H9 (cell line): ENCODE results near the gene COX6B2. TPM values are rescaled to one million over a fixed set of nuclear protein-coding genes. Genes with fewer than 3 reads are reported as not detected.
A peak's percentile ranks its signal among the peaks of the same experiment; 100 is the strongest.

Experiments used
- DNase-seq: peaks from one replicate; pipeline ENCODE4 v3.0.0-alpha.2; 2017
- H2AFZ ChIP-seq: one replicate; pipeline ENCODE4 v1.6.1; 2013; ENCODE audit warnings: mild to moderate bottlenecking, low read length, control low read depth, moderate library complexity
- H2AK5ac ChIP-seq: 2 replicates; pipeline ENCODE4 v1.6.1; 2013; ENCODE audit warnings: low read length, control low read depth, mixed read lengths; ENCODE audit not compliant: insufficient read length
- H2BK120ac ChIP-seq: one replicate; pipeline ENCODE4 v1.6.1; 2013; ENCODE audit warnings: low read depth, mild to moderate bottlenecking, low read length, control low read depth, inconsistent platforms; ENCODE audit not compliant: poor library complexity, severe bottlenecking
- H2BK12ac ChIP-seq: 2 replicates; pipeline ENCODE4 v1.6.1; 2013; ENCODE audit warnings: low read length, control low read depth, mixed read lengths, low read depth; ENCODE audit not compliant: insufficient read length
- H2BK15ac ChIP-seq: 2 replicates; pipeline ENCODE4 v1.6.1; 2013; ENCODE audit warnings: low read depth, low read length, control low read depth
- H2BK20ac ChIP-seq: one replicate; pipeline ENCODE4 v1.6.1; 2013; ENCODE audit warnings: low read depth, mild to moderate bottlenecking, low read length, control low read depth, inconsistent platforms; ENCODE audit not compliant: poor library complexity, severe bottlenecking
- H2BK5ac ChIP-seq: 2 replicates; pipeline ENCODE4 v1.6.1; 2013; ENCODE audit warnings: low read length, control low read depth, mixed read lengths; ENCODE audit not compliant: insufficient read length
- H3K14ac ChIP-seq: 2 replicates; pipeline ENCODE4 v1.6.1; 2013; ENCODE audit warnings: low read length, control low read depth; ENCODE audit not compliant: insufficient read depth
- H3K18ac ChIP-seq: 2 replicates; pipeline ENCODE4 v1.6.1; 2013; ENCODE audit warnings: low read depth, mild to moderate bottlenecking, mixed read lengths, low read length, control low read depth; ENCODE audit not compliant: insufficient read length
- H3K23ac ChIP-seq: 2 replicates; pipeline ENCODE4 v1.6.1; 2013; ENCODE audit warnings: low read length, control low read depth, mixed read lengths, low read depth; ENCODE audit not compliant: insufficient read length
- H3K23me2 ChIP-seq: 2 replicates; pipeline ENCODE4 v1.6.1; 2013; ENCODE audit warnings: low read depth, mild to moderate bottlenecking, mixed read lengths, low read length, control low read depth; ENCODE audit not compliant: insufficient read length, poor library complexity, severe bottlenecking
- H3K27ac ChIP-seq: 2 replicates; pipeline ENCODE4 v1.5.1; 2013; ENCODE audit warnings: low read length, control low read depth, mixed read lengths, low read depth; ENCODE audit not compliant: insufficient read length
- H3K27me3 ChIP-seq: 2 replicates; pipeline ENCODE4 v1.6.1; 2013; ENCODE audit warnings: low read length, control low read depth, inconsistent platforms; ENCODE audit not compliant: insufficient read depth
- H3K4ac ChIP-seq: 2 replicates; pipeline ENCODE4 v1.6.1; 2013; ENCODE audit warnings: low read depth, mild to moderate bottlenecking, control low read depth, inconsistent platforms, low read length, moderate library complexity
- H3K4me1 ChIP-seq: 2 replicates; pipeline ENCODE4 v1.6.1; 2013; ENCODE audit warnings: low read length, control low read depth, inconsistent platforms; ENCODE audit not compliant: insufficient read depth
- H3K4me2 ChIP-seq: 2 replicates; pipeline ENCODE4 v1.6.1; 2013; ENCODE audit warnings: low read length, control low read depth, mixed read lengths; ENCODE audit not compliant: insufficient read length, insufficient read depth
- H3K56ac ChIP-seq: 2 replicates; pipeline ENCODE4 v1.6.1; 2013; ENCODE audit warnings: low read depth, mild to moderate bottlenecking, mixed read lengths, low read length, control low read depth; ENCODE audit not compliant: insufficient read length
- H3K79me1 ChIP-seq: 2 replicates; pipeline ENCODE4 v1.6.1; 2013; ENCODE audit warnings: low read depth, mild to moderate bottlenecking, moderate library complexity, low read length, control low read depth, inconsistent platforms; ENCODE audit not compliant: insufficient read depth, poor library complexity, severe bottlenecking
- H3K79me2 ChIP-seq: 2 replicates; pipeline ENCODE4 v1.6.1; 2013; ENCODE audit warnings: low read length, control low read depth, inconsistent platforms; ENCODE audit not compliant: insufficient read depth
- H3K9ac ChIP-seq: 2 replicates; pipeline ENCODE4 v1.6.1; 2013; ENCODE audit warnings: low read length, control low read depth, mixed read lengths; ENCODE audit not compliant: insufficient read length; ENCODE audit errors: extremely low read depth
- H3K9me3 ChIP-seq: one replicate; pipeline ENCODE4 v1.6.1; 2013; ENCODE audit warnings: low read depth, low read length, inconsistent platforms; ENCODE audit not compliant: control insufficient read depth
- H3T11ph ChIP-seq: one replicate; pipeline ENCODE4 v1.6.1; 2013; ENCODE audit warnings: mild to moderate bottlenecking, low read length, control low read depth, inconsistent platforms
- H4K20me1 ChIP-seq: one replicate; pipeline ENCODE4 v1.6.1; 2013; ENCODE audit not compliant: control insufficient read depth, insufficient read length, insufficient read depth
- H4K5ac ChIP-seq: 2 replicates; pipeline ENCODE4 v1.6.1; 2013; ENCODE audit warnings: low read depth, mild to moderate bottlenecking, mixed read lengths, low read length, control low read depth; ENCODE audit not compliant: insufficient read length
- H4K8ac ChIP-seq: replicated peaks from 2 replicates; pipeline ENCODE4 v1.6.1; 2013; ENCODE audit warnings: low read length, control low read depth, mixed read lengths, low read depth; ENCODE audit not compliant: insufficient read length
- H4K91ac ChIP-seq: 2 replicates; pipeline ENCODE4 v1.6.1; 2013; ENCODE audit warnings: low read depth, mild to moderate bottlenecking, moderate library complexity, mixed read lengths, low read length, control low read depth; ENCODE audit not compliant: insufficient read length
- H3K27ac Mint-ChIP-seq, 3 experiments: 2 replicates in 2 of 3; 3 replicates in 1 of 3; pipeline ENCODE4 v1.8.0; 2020 to 2021; ENCODE audit warnings: mixed read lengths in 3 of 3, mild to moderate bottlenecking in 1 of 3, moderate library complexity in 1 of 3
- H3K27me3 Mint-ChIP-seq: 2 replicates; pipeline ENCODE4 v1.8.0; 2021; ENCODE audit warnings: low read depth, mild to moderate bottlenecking, moderate library complexity, mixed read lengths
- H3K36me3 Mint-ChIP-seq, 3 experiments: 2 replicates in 2 of 3; 3 replicates in 1 of 3; pipeline ENCODE4 v1.8.0; 2020 to 2021; ENCODE audit warnings: low read depth in 3 of 3, mixed read lengths in 3 of 3; ENCODE audit not compliant: insufficient read depth in 1 of 3
- H3K4me1 Mint-ChIP-seq, 2 experiments: 2 replicates each; pipeline ENCODE4 v1.8.0; 2020; ENCODE audit warnings: mixed read lengths in 2 of 2
- H3K4me3 Mint-ChIP-seq, 2 experiments: 2 replicates in 1 of 2; 3 replicates in 1 of 2; pipeline ENCODE4 v1.8.0; 2020 to 2021; ENCODE audit warnings: mild to moderate bottlenecking in 2 of 2, mixed read lengths in 2 of 2, moderate library complexity in 1 of 2
- H3K9me3 Mint-ChIP-seq, 2 experiments: 2 replicates in 1 of 2; 3 replicates in 1 of 2; pipeline ENCODE4 v1.8.0; 2020; ENCODE audit warnings: mild to moderate bottlenecking in 2 of 2, mixed read lengths in 2 of 2, moderate library complexity in 1 of 2
- CTCF ChIP-seq: fragments of 200-600 bp; sonication (generic); conservative IDR thresholded peaks from 3 replicates; pipeline ENCODE4 v1.8.0; 2021; ENCODE audit warnings: antibody characterized with exemption, mild to moderate bottlenecking
- WGBS: extraction: QIAGEN DNeasy Blood & Tissue Kit; methylation state at CpG from one replicate; pipeline ENCODE4 v1.1.7; 2013; ENCODE audit warnings: missing lambda C conversion rate, low lambda C conversion rate, mixed read lengths; ENCODE audit not compliant: insufficient read length; ENCODE audit errors: extremely low coverage; 5-methylcytosine and 5-hydroxymethylcytosine counted together
- total RNA-seq: library from RNA; stranded (reverse); gene quantifications from 2 replicates; pipeline ENCODE4 v1.2.1, GENCODE V29; 2021

COX6B2 gene
- total RNA-seq, 1 experiment from 2014 or later, result 4.0 TPM

- H2BK12ac ChIP-seq, result no peak overlapping the region
Measured at GRCh38 chr19:55377356-55378131, 23.0 kb upstream of the COX6B2 start.

More at GRCh38 chr19:55377356-55378131, 23.0 kb upstream of the COX6B2 start:
- Histone ChIP-seq H2AFZ (no peak overlapping the region), H3K23me2 (peaks cover 7% of the 10 kb centered on the region), H2BK120ac (no peak overlapping the region), H2BK20ac (no peak overlapping the region), H4K20me1 (no peaks in the 10 kb centered on the region), H2BK15ac (no peak overlapping the region), H3K79me1 (no peaks in the 10 kb centered on the region), H3K9me3 (no peaks in the 10 kb centered on the region), H3T11ph (no peak overlapping the region), H3K23ac (no peak overlapping the region), H3K27ac (no peak overlapping the region), H4K8ac (no peak overlapping the region), H3K27me3 (peaks cover 2% of the 10 kb centered on the region; the same call in 1 of the 2 replicates), H3K56ac (no peak overlapping the region), H3K4me1 (no peaks in the 10 kb centered on the region; the same call in 1 of the 2 replicates), H3K9ac (no peak overlapping the region), H3K4ac (no peak overlapping the region), H3K4me2 (peak overlapping the region; percentile 50), H4K91ac (no peak overlapping the region), H2BK5ac (no peak overlapping the region), H4K5ac (no peak overlapping the region), H3K14ac (peak overlapping the region; percentile 58; the same call in 1 of the 2 replicates), H3K18ac (peak overlapping the region; percentile 84), H3K79me2 (no peaks in the 10 kb centered on the region), H2AK5ac (no peak overlapping the region)
- Mint-ChIP-seq H3K27me3 (peaks cover 69% of the 10 kb centered on the region), H3K4me3 (peak overlapping the region; percentile 61 to 70; a peak in 4 of 5 replicates), H3K9me3 (peaks cover 0 to 2% of the 10 kb centered on the region in 2 experiments; a peak in 1 of 5 replicates), H3K36me3 (peaks cover 0 to 10% (median 2%) of the 10 kb centered on the region in 3 experiments; a peak in 4 of 7 replicates), H3K27ac (no peak overlapping the region), H3K4me1 (peaks cover 33 to 47% of the 10 kb centered on the region in 2 experiments)
- DNase-seq, result peak; percentile 68
- no peak for TF ChIP-seq CTCF
- WGBS, result no CpG with 5 or more reads among the region's 43 CpGs
